GM19324 (cell line): ENCODE measurements around the gene CTCF.
A peak's percentile ranks its signal among the peaks of the same experiment; 100 is the strongest.
"Not testable (repeated sequence)": the region's sequence is repeated elsewhere in the genome, so short reads cannot be mapped to it uniquely, and the experiment has no call there.

ENCODE experiments used
- ATAC-seq: cut with Tn5 transposase; IDR thresholded peaks from one replicate; pipeline ENCODE4 v1.9.1; 2021; ENCODE audit warnings: mild to moderate bottlenecking, moderate library complexity; ENCODE audit not compliant: unreplicated experiment, low FRiP score

The CTCF gene

GRCh38 chr16:67562526-67562917 lies at the start of gene CTCF:
TSS of gene CTCF (plus strand) at chr16:67562526. CDS start at chr16:67610833, 48,307 bp downstream.
- ATAC-seq: peak; percentile 53

DNA sequence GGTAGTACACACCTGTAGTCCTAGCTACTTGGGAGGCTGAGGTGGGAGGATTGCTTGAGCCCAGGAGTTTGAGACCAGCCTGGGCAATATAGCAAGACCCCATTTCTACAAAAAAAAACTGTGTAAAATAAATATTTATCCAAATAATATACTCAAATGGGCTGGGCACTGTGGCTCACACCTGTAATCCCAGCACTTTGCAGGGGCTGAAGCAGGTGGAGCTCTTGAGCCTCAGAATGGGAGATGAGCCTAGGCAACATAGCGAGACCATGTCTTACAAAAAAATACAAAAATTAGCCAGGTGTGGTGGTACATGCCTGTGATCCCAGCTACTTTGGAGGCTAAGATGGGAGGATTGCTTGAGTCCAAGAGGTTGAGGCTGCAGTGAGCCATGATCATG lies 48.4 kb upstream of the CTCF start:
- not testable (repeated sequence) for ATAC-seq

DNA sequence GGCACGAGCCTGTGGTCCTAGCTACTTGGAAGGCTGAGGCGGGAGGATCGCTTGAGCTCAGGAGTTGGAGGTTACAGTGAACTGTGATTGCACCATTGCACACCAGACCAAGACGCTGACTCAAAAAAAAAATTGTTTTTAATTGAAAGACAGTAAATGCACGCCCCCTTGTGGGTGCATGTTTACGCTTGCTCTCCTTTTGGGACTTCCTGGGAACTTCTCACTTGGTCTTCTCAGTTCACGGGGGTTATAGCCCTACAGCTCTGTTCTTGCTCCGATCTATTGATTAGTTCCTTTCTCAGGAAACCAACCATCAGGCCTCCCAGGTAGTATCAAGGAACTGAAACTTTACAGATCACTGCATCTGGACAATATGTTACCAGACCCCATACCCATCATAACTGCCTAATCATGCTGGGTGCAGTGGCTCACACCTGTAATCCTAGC lies 47.9 kb upstream of the CTCF start:
- ATAC-seq: peak; percentile 38

GRCh38 chr16:67516296-67517154 lies 45.8 kb upstream of the CTCF start:
- ATAC-seq: no peak

GRCh38 chr16:67517155-67517445 lies 45.2 kb upstream of the CTCF start:
- no peak for ATAC-seq

DNA sequence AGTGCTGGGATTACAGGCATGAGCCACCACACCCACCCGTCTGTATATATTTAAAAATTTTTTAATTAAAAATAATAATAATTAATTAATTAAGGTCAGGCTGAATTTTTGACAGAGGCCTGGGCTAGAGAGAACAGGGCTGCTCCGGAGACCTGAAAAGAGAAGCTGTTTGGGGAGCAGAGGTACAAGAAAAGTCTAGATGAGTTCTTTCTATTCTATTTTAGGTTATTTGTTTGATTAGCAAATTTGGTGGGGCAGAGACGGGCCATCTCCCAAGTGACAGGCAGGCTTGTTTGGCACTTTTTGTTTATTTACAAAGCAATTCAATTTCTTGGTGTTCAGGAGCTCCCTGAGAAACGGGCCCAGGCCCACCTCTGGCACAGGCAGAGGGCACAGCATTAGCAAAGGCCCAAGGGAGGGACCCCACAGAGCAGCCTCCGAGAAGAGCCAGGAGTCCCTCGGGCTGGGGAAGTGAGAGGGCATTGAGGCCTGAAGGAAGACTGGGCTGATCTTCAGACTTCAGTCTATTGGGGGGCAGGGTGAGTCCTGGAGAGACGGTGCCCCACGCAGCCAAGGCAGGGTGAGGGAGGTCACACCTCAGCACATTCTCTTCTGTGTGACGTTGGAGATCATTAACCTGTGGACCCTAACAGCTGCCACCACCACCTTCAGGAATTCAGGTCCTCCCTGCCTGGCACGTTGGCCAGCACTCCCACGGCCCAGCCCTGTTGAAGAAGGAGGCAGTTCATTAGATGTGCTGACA lies 44.5 kb upstream of the CTCF start:
- ATAC-seq: peak; percentile 47

- no peak for ATAC-seq
Observed at GRCh38 chr16:67518676-67519075, 43.6 kb upstream of the CTCF start.

- ATAC-seq: no peak
Observed at GRCh38 chr16:67519242-67519641, 43.1 kb upstream of the CTCF start.

GRCh38 chr16:67521095-67521804 lies 41.1 kb upstream of the CTCF start:
- ATAC-seq: peak; percentile 56

DNA sequence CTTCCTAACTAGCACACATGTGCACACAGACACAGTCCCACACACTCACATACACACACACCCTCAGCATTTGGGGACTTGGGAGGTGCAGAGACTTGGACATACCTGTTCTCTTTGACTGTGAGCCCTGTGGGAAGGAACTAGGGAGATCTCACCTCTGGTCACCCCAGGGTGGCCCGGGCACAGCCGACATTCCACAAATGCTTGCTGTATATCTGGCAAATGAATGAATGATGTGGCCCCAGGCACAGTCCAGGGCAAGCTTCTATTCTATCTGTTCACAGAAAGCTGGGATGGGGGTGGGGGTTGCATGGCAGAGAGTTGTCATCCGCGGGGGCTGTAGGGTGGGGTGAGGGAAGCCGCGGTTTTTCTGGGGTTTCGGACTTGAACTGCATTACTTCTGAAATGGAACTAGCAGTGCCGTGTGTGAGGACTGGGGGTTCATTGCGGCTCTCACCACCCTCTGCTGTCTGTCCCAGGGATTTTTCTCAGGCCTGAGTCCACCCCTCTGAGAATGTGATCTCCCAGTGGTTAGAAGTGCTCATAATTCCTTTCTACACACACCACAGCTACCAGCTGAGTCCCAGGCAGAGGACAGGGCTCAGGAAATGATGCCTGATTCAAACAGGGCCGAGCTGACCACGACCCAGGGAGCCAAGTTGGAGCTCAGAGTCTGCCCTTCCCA lies 37.0 kb upstream of the CTCF start:
- ATAC-seq: no peak

- ATAC-seq: no peak
Observed at GRCh38 chr16:67526149-67526791, 36.1 kb upstream of the CTCF start.

GRCh38 chr16:67528222-67528869 lies 34.0 kb upstream of the CTCF start, which contains the start of gene RIPOR1:
TSS of gene RIPOR1 (plus strand) at chr16:67528829. CDS start at chr16:67538447, 9,618 bp downstream.
- no peak for ATAC-seq

- no peak for ATAC-seq
Observed at GRCh38 chr16:67528870-67529581, 33.3 kb upstream of the CTCF start.

GRCh38 chr16:67529582-67530012 lies 32.7 kb upstream of the CTCF start:
- no peak for ATAC-seq

GRCh38 chr16:67530013-67530939 lies 32.0 kb upstream of the CTCF start:
- ATAC-seq: no peak

- ATAC-seq: no peak
Observed at GRCh38 chr16:67531247-67531646, 31.1 kb upstream of the CTCF start.

DNA sequence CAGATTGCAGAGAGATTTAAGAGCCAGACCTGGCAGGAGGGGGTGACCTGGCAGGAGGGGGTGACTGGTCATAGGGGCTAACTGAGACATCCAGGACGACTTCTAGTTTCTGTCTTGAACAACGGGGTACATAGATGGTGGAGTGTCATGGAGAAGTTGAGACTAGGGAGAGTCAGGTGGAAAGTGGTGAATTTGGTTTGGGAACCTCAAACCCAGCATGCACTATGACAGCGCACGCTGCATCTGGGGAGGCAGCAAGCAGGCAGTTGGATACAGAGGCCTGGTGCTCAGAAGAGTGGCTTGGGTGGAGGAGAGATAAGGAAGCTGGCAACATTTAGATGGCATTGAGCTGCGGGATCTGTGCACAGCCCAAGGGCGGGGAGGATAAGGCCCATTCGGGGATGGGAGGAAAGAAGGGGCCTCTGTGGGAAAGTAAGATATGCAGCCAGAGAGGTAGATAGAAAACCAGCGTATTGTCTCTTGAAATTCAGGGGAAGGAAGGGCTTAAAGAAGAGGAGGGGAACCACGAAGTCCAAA lies 29.2 kb upstream of the CTCF start:
- no peak for ATAC-seq
